ENCODE results near the gene NELL1.

GRCh38 chr11:21622566-21622965 lies 953.2 kb downstream of the NELL1 start:
- no peak for TF ChIP-seq CTCF (IDR thresholded peaks at IDR 0.05; ENCODE audit: poor library complexity)
- TF ChIP-seq EZH2phosphoT487 (IDR thresholded peaks at IDR 0.05; ENCODE audit: low read depth, severe bottlenecking, unreplicated experiment) = no peak
- no peak for TF ChIP-seq EZH2 (IDR thresholded peaks at IDR 0.05; ENCODE audit: borderline replicate concordance)

All from hepatocyte (in vitro differentiated cells).